Stimulated activated naive CD8-positive, alpha-beta T cell treated with anti-CD3 and anti-CD28 coated beads, Interleukin-15, amount 100 ng/mL, for 72 hours (primary cell): ENCODE measurements around the gene NUTM2A.
A peak's percentile ranks its signal among the peaks of the same experiment; 100 is the strongest.
"Not testable (repeated sequence)": the region's sequence is repeated elsewhere in the genome, so short reads cannot be mapped to it uniquely, and the experiment has no call there.

Source experiments
- ATAC-seq: fragments of 150-1000 bp; cut with Tn5 transposase; 2 replicates; pipeline ENCODE4 v1.10.0; 2021; ENCODE audit warnings: mild to moderate bottlenecking, moderate library complexity
- DNase-seq, 2 donors: peaks; one replicate each; pipeline ENCODE4 v3.0.0; 2021 to 2022
- H3K27ac Mint-ChIP-seq, 2 donors: one replicate each; pipeline ENCODE4 v1.8.0; 2022; ENCODE audit warnings: mild to moderate bottlenecking in 2 of 2, mixed read lengths in 2 of 2, moderate library complexity in 2 of 2
- H3K27me3 Mint-ChIP-seq: one replicate; pipeline ENCODE4 v1.8.0; 2022; ENCODE audit warnings: mixed read lengths
- H3K4me1 Mint-ChIP-seq: one replicate; pipeline ENCODE4 v1.8.0; 2022; ENCODE audit warnings: mild to moderate bottlenecking, mixed read lengths
- H3K4me3 Mint-ChIP-seq, 2 donors: one replicate each; pipeline ENCODE4 v1.8.0; 2022; ENCODE audit warnings: mild to moderate bottlenecking in 2 of 2, mixed read lengths in 2 of 2, moderate library complexity in 1 of 2
- H3K9me3 Mint-ChIP-seq, 2 donors: one replicate each; pipeline ENCODE4 v1.8.0; 2022; ENCODE audit warnings: mixed read lengths in 2 of 2

The NUTM2A gene

GRCh38 chr10:87225148-87225547, at the start of gene NUTM2A:
TSS of gene NUTM2A (plus strand) at chr10:87225448. CDS start at chr10:87225831, 383 bp downstream.
- DNase-seq, H3K27me3 Mint-ChIP-seq, H3K27ac Mint-ChIP-seq, H3K4me3 Mint-ChIP-seq, H3K9me3 Mint-ChIP-seq, H3K4me1 Mint-ChIP-seq, ATAC-seq: not testable (repeated sequence)

GRCh38 chr10:87177587-87177986, 47.7 kb upstream of the NUTM2A start:
- DNase-seq, H3K4me1 Mint-ChIP-seq, ATAC-seq, H3K27me3 Mint-ChIP-seq, H3K9me3 Mint-ChIP-seq, H3K27ac Mint-ChIP-seq, H3K4me3 Mint-ChIP-seq: not testable (repeated sequence)

GRCh38 chr10:87184421-87184820, 40.8 kb upstream of the NUTM2A start:
- H3K4me3 Mint-ChIP-seq, ATAC-seq, H3K27me3 Mint-ChIP-seq, DNase-seq, H3K27ac Mint-ChIP-seq, H3K4me1 Mint-ChIP-seq: not testable (repeated sequence)
- H3K9me3 Mint-ChIP-seq, result peaks cover 7 to 19% of the 10 kb centered on the region in 2 donors

- DNase-seq, ATAC-seq, H3K4me1 Mint-ChIP-seq, H3K4me3 Mint-ChIP-seq, H3K27ac Mint-ChIP-seq, H3K27me3 Mint-ChIP-seq: not testable (repeated sequence)
- H3K9me3 Mint-ChIP-seq, result peaks cover 7 to 19% of the 10 kb centered on the region in 2 donors
These were observed 39.2 kb upstream of the NUTM2A start for GRCh38 chr10:87186016-87186415.

GRCh38 chr10:87187573-87187972, 37.7 kb upstream of the NUTM2A start:
- not testable (repeated sequence) for H3K27ac Mint-ChIP-seq, ATAC-seq, H3K27me3 Mint-ChIP-seq, DNase-seq, H3K4me3 Mint-ChIP-seq, H3K4me1 Mint-ChIP-seq
- peaks cover 7 to 19% of the 10 kb centered on the region in 2 donors for H3K9me3 Mint-ChIP-seq

- not testable (repeated sequence) for H3K27me3 Mint-ChIP-seq, H3K9me3 Mint-ChIP-seq, ATAC-seq, H3K4me3 Mint-ChIP-seq, H3K4me1 Mint-ChIP-seq, DNase-seq, H3K27ac Mint-ChIP-seq
These were observed 33.4 kb upstream of the NUTM2A start for GRCh38 chr10:87191841-87192240.

- H3K4me1 Mint-ChIP-seq, result peaks cover 17% of the 10 kb centered on the region
- ATAC-seq, result peak; percentile 66
- not testable (repeated sequence) for H3K27me3 Mint-ChIP-seq, DNase-seq, H3K9me3 Mint-ChIP-seq, H3K4me3 Mint-ChIP-seq, H3K27ac Mint-ChIP-seq
These were observed 24.3 kb upstream of the NUTM2A start for GRCh38 chr10:87200924-87201323.

GRCh38 chr10:87204801-87205200, 20.4 kb upstream of the NUTM2A start:
- H3K9me3 Mint-ChIP-seq, ATAC-seq, DNase-seq, H3K27me3 Mint-ChIP-seq, H3K27ac Mint-ChIP-seq, H3K4me3 Mint-ChIP-seq: not testable (repeated sequence)
- H3K4me1 Mint-ChIP-seq, result peaks cover 17% of the 10 kb centered on the region

- DNase-seq, H3K27ac Mint-ChIP-seq, H3K9me3 Mint-ChIP-seq, H3K27me3 Mint-ChIP-seq, H3K4me3 Mint-ChIP-seq, ATAC-seq: not testable (repeated sequence)
- peaks cover 17% of the 10 kb centered on the region for H3K4me1 Mint-ChIP-seq
These were observed 18.3 kb upstream of the NUTM2A start for GRCh38 chr10:87206922-87207321.

- peaks cover 11% of the 10 kb centered on the region for H3K4me1 Mint-ChIP-seq
- not testable (repeated sequence) for H3K27ac Mint-ChIP-seq, H3K4me3 Mint-ChIP-seq, H3K9me3 Mint-ChIP-seq, ATAC-seq, H3K27me3 Mint-ChIP-seq, DNase-seq
These were observed 14.9 kb upstream of the NUTM2A start for GRCh38 chr10:87210309-87210708.

GRCh38 chr10:87211848-87212247, 13.4 kb upstream of the NUTM2A start:
- not testable (repeated sequence) for H3K4me3 Mint-ChIP-seq, H3K9me3 Mint-ChIP-seq, H3K27ac Mint-ChIP-seq, DNase-seq, H3K27me3 Mint-ChIP-seq, ATAC-seq
- peaks cover 11% of the 10 kb centered on the region for H3K4me1 Mint-ChIP-seq

- H3K27ac Mint-ChIP-seq, H3K27me3 Mint-ChIP-seq, H3K4me3 Mint-ChIP-seq, DNase-seq, H3K9me3 Mint-ChIP-seq: not testable (repeated sequence)
- peaks cover 11% of the 10 kb centered on the region for H3K4me1 Mint-ChIP-seq
- ATAC-seq, result peak; percentile 80
These were observed 12.0 kb upstream of the NUTM2A start for GRCh38 chr10:87213150-87213765.

GRCh38 chr10:87213806-87214205, 11.4 kb upstream of the NUTM2A start:
- not testable (repeated sequence) for DNase-seq, H3K9me3 Mint-ChIP-seq, H3K27me3 Mint-ChIP-seq, H3K4me3 Mint-ChIP-seq, ATAC-seq
- H3K27ac Mint-ChIP-seq, result peak overlapping the region in 1 of 2 donors; percentile 9
- H3K4me1 Mint-ChIP-seq, result peaks cover 11% of the 10 kb centered on the region

GRCh38 chr10:87216120-87216519, 9.1 kb upstream of the NUTM2A start:
- not testable (repeated sequence) for H3K27me3 Mint-ChIP-seq, H3K9me3 Mint-ChIP-seq, ATAC-seq, H3K4me3 Mint-ChIP-seq, DNase-seq, H3K27ac Mint-ChIP-seq
- peaks cover 11% of the 10 kb centered on the region for H3K4me1 Mint-ChIP-seq

- ATAC-seq, result peak; percentile 82
- not testable (repeated sequence) for H3K27me3 Mint-ChIP-seq, H3K4me3 Mint-ChIP-seq, H3K9me3 Mint-ChIP-seq, H3K4me1 Mint-ChIP-seq, DNase-seq, H3K27ac Mint-ChIP-seq
These were observed 5.9 kb upstream of the NUTM2A start for GRCh38 chr10:87219370-87219769.

- H3K27ac Mint-ChIP-seq, H3K4me1 Mint-ChIP-seq, H3K27me3 Mint-ChIP-seq, H3K9me3 Mint-ChIP-seq, ATAC-seq, H3K4me3 Mint-ChIP-seq, DNase-seq: not testable (repeated sequence)
These were observed 2.5 kb upstream of the NUTM2A start for GRCh38 chr10:87222789-87223188.

GRCh38 chr10:87228247-87228646, 3.0 kb downstream of the NUTM2A start:
- not testable (repeated sequence) for DNase-seq, H3K27ac Mint-ChIP-seq, ATAC-seq, H3K4me1 Mint-ChIP-seq, H3K4me3 Mint-ChIP-seq, H3K9me3 Mint-ChIP-seq, H3K27me3 Mint-ChIP-seq
